Activated CD8-positive, alpha-beta memory T cell treated with anti-CD3 and anti-CD28 coated beads, Interleukin-2, amount 50 U/mL, for 24 hours (primary cell): ENCODE data around the gene ABCA12.
"Not testable (repeated sequence)": the region's sequence is repeated elsewhere in the genome, so short reads cannot be mapped to it uniquely, and the experiment has no call there.

Experiments used
- DNase-seq: peaks from one replicate; pipeline ENCODE4 v3.0.0-alpha.2; 2020; ENCODE audit errors: extremely low read depth

Gene ABCA12, protein sequence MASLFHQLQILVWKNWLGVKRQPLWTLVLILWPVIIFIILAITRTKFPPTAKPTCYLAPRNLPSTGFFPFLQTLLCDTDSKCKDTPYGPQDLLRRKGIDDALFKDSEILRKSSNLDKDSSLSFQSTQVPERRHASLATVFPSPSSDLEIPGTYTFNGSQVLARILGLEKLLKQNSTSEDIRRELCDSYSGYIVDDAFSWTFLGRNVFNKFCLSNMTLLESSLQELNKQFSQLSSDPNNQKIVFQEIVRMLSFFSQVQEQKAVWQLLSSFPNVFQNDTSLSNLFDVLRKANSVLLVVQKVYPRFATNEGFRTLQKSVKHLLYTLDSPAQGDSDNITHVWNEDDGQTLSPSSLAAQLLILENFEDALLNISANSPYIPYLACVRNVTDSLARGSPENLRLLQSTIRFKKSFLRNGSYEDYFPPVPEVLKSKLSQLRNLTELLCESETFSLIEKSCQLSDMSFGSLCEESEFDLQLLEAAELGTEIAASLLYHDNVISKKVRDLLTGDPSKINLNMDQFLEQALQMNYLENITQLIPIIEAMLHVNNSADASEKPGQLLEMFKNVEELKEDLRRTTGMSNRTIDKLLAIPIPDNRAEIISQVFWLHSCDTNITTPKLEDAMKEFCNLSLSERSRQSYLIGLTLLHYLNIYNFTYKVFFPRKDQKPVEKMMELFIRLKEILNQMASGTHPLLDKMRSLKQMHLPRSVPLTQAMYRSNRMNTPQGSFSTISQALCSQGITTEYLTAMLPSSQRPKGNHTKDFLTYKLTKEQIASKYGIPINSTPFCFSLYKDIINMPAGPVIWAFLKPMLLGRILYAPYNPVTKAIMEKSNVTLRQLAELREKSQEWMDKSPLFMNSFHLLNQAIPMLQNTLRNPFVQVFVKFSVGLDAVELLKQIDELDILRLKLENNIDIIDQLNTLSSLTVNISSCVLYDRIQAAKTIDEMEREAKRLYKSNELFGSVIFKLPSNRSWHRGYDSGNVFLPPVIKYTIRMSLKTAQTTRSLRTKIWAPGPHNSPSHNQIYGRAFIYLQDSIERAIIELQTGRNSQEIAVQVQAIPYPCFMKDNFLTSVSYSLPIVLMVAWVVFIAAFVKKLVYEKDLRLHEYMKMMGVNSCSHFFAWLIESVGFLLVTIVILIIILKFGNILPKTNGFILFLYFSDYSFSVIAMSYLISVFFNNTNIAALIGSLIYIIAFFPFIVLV (N-terminal part only)

DNA sequence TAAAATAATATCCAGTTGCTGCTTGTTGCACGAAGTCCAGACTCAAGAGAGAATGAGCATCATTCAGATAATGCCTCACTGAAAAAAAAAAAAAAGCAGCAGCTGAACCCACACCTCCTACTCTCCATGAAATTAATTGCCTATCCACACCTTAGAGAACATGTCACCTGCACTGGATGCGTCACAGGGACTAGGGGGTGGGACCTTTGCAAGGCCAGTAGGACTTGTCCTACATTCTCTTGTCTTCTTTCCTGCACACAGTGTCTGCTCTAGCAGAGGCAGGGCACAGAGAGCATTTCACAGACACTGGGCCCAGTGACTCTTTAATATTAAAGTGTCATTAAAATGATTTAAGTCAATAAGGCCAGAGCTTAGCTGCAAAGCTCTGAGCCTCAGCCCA is at the start of gene ABCA12:
ABCA12 (minus strand) TSS at position 148 of the 400 bp plus-strand sequence. CDS start 418 bp downstream, outside the sequence.
- DNase-seq: no peak

DNA sequence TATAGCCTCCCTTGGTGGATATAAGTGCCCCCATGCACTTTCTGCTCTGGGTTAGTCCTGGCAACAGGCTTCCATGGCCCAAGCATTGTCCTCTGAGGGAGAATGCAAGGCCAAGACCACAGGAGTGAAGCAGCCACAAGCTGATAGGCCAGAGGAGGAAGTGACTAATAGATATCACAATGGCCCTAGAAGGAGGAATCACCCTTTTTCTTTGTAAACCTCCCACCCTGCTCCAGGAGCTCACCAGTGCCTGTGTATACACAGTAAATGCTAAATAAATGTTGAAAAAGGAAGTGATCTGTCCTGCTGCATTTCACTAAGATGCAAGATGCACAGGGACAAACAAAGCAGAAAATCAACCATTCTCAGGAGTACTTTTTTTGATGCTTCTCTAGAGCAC is 49.7 kb upstream of the ABCA12 start:
- DNase-seq: no peak

DNA sequence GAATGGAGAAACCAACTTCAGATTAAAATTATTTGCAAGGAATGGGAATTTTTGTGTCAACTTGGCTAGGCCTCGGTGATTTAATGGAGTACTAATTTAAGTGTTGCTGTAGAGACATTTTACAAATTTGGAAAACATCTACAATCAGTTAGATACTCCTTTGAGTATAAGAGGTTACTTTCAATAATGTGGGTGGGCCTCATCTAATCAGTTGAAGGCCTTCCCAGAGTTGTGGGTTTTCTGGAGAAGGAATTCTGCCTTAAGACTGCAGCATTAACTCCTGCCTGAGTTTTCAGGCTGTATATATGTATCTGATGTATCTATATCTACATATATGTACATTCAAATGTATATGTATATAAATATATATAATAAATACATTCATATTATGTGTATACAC is 47.6 kb upstream of the ABCA12 start:
- no peak for DNase-seq

DNA sequence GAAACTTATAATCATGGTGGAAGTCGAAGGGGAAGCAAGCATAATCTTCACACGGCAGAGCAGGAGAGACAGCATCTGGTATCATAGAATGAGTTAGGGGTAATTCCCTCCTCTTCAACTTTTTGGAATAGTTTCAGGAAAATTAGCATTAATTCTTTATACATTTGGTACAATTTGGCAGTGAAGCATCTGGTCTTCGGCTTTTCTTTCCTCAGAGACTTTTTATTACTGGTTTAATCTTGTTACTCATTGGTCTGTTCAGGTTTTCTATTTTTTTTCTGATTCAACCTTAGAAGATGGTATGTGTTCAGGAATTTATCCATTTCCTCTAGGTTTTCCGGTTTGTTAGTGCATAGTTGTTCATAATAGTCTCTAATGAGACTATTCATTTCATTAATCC is 39.7 kb upstream of the ABCA12 start:
- DNase-seq: no peak

DNA sequence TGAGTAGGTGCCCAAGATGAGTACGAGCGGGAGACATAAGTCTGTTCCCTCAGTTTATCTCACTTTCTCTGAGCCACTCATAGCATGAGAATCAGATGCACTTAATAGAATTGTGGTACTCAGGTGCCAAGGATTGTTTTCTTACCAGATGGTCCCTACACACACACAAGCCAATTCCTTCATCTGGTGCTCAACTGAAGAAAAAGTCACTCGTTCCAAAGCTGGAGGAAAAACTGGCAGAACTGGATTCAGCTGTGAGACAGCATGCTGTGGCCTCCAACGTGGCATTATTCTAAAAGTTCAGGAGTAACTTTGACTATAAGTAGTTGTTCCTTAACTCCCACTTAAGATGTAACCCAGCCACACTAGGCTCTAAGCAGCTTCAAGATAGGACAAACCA is 33.4 kb upstream of the ABCA12 start:
- DNase-seq: no peak

DNA sequence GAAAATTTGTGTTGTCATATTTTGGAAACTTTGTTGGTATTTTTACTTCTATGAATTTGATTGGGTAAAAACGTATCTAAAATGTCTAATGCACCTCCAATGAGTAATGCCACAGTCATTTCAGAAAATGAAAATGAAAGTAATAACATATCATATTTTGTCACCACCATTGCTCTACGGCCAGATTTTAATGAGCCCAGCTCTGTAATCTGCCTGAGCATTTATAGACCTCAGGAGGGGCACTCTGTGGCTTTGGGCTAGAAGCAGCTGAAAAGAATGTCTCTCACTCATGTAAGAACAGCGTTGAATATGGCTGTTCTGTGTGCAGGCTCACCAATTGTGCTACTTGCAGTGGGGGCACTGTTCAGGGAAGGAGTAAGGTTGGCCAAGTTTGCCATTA is 32.7 kb upstream of the ABCA12 start:
- DNase-seq: no peak

DNA sequence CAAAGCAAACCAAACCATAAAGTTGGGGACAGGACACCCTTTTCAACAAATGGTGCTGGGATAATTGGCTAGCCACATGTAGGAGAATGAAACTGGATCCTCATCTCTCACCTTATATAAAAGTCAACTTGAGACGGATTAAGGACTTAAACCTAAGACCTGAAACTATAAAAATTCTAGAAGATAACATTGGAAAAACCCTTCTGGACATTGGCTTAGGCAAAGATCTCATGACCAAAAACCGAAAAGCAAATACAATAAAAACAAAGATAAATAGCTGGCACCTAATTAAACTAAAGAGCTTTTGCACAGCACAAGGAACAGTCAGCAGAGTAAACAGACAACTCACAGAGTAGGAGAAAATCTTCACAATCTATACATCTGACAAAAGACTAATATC is 28.1 kb upstream of the ABCA12 start:
- DNase-seq: not testable (repeated sequence)

DNA sequence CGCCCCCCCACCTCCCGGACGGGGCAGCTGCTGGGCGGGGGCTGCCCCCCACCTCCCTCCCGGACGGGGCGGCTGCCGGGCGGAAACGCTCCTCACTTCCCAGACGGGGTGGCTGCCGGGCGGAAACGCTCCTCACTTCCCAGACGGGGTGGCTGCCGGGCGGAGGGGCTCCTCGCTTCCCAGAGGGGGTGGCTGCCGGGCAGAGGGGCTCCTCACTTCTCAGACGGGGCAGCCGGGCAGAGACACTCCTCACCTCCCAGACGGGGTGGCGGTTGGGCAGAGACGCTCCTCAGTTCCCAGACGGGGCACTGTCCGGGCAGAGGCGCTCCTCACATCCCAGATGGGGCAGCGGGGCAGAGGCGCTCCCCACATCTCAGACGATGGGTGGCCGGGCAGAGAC is 24.9 kb upstream of the ABCA12 start:
- DNase-seq: not testable (repeated sequence)

DNA sequence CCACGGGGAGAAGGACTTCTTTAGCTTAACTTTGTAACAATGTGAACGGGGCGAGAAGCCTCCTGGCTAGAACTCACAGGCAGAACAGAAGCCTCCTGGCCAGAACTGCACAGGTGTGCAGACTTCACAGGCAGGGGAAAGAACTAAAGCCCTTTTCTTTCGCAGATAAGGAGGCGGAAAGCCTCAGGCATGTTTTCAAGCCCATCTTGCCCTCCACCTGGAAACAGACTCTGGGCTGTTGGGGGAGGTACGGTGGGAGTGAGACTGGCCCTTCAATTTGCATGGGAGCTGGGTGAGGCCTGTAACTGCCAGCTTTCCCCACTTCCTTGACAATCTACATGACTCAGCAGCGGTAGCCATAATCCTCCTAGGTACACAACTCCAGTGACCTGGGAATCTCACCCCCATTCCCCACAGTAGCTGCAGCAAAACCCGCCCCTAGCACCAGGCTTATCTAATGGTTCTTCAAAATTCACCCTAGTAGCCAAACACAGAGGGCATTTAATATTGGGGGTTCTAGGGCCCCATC is 22.9 kb upstream of the ABCA12 start:
- no peak for DNase-seq

DNA sequence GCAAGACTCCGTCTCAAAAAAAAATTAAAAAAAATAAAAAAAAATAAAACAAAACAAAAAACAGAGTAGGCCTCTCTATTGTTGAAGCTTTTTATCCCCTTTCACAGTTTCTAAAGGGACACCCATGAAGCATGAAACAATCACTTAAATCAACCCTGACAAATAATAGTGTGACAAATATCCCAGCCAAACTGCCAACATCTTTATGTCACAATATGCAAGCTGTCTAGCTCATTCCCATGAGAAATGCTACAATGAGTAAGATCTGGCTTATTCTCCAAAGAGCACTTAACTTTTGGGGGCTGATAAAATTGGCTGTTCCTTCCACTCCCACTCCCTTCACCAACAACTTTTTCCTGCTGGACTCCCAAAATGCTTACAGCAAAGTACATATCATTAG is 21.7 kb upstream of the ABCA12 start:
- DNase-seq: no peak

DNA sequence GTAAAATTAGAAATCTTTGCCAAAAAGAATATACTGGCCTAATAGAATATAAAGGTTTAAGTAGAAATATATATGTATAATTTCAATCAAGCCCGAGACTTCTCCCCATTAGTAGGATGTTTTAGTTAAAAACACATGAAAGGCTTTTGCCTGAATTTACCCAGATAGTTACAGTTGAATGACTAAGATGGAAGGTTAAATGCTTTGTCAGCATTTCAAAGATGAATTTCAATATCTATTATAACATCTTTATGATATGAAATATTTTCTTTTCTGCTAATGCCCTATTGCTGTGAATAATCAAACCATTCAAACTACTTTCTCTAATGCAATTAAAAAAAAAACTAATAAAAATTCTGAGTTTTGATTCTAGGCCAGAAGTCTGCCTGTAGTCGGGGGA is 18.0 kb upstream of the ABCA12 start:
- DNase-seq: no peak

DNA sequence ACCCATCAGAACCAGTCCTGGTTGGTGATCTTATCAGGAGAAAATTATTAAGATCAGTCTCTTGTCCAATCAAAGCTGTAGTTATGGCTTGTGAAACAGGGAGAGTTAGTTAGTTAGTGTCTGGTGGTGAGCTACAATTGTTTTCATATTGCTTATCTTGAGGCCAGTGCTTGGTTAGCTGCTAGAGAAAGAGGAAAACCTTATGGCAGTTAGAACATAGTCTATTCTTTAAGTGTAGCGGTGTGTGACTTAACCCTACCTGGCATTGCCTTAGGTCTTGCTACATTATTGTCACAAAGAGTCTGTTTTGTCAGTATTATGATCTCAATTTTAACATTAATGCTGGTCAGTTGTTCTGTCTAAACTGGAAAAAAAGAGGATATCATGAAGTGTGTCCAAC is 11.5 kb upstream of the ABCA12 start:
- DNase-seq: no peak

DNA sequence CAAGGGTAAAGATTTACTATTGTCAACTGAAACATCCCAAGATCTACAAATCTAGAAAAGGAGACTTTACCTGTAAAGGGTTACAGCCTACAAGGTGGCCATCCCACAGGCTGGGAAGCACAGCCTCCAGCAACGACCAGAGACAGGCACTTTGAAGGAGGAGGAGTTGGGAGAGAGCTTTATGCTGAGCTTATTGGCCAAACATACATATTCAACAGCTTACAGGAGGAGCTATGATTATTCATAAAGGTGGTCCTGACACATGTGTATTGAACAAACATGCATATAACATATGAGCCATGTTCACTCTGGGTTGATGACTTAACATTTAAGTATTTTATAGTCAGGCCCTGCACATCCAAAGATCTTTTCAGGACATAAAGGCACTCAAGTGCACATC is 11.1 kb upstream of the ABCA12 start:
- DNase-seq: no peak

DNA sequence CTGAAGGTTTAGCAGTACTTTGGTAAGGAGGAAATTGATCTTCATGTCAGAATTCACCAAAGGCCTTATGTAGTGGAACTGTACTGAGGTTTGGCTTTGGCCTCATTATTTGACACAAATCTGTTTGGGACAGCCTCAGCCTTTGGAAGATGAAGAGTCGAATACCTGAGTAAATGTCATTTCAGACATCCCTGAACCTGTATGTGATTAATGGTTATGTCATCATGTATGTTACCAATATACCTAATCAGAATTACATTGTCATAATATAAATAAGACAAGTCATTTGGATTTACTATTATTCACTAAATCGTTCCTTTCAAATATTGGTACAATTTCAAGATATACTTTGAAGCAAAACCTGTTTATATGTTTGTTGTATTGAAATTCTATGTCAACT is 10.6 kb upstream of the ABCA12 start:
- DNase-seq: no peak

DNA sequence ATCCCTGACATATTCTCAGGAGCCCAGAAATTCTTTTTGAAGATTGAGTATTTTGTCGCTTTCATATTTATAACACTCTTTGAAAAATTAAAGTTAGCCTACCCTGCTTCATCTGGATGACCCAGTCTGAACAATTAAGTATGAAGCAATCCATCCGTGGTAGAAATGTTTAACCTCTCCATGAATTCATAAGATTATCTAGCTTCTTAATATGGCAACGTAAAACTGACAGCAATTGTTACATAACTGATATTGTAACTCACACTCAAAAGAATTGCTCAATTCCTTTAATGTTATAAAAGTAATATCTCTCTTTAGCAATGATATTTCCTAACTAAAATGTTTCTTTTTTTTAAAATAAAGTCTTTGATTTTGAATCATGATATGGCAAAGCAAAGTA is 7.2 kb upstream of the ABCA12 start:
- DNase-seq: no peak

DNA sequence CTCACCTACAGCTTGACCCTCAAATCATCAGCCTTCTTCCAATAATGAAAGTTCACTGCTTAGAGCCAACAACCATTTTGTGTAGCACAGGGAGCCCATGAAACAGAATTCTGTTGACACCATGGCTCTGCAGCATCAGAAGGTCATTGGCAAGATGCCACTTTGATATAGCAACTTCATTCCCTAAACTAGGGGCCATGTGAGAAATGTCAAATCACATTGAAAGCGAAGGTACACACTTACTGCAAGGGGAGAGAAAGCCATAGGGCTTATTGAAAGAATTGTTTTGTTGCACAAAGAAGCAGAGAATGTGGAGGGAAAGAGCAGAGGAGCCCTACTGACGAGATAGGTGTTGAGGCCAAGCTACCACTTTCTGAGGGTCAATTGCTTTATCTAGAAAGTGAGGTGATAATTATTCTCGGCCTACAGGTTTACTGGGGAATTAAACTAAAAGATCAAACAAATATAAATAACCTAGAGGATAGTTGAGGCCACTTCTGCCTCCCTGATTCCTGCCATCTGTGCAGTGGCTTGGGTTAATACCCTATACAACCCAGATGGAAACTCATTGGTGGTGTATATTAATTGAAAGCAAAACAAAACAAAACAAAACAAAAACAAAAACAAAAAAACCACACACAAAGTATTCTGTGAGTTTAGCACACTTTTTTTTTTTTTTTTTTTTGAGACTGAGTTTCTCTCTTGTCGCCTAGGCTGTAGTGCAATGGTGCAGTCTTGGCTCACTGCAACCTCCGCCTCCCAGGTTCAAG is 5.9 kb upstream of the ABCA12 start:
- no peak for DNase-seq

DNA sequence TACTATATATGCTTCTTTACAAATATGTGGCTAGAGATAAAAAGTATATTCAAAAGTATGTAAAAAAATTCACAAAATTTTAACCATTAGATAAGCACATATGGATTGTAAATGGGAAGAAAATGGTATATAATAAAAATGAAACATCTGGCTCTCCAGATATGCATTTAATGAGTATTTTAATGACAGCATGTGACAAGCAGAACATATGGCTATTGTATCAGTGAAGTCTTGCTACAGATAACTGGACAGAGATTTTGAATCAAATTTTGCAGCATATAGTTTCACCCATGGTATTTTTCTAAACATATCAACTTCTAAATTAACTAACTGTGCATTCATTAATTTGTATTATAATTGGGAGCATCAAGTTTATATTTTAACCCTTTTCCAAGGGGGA is 5.0 kb upstream of the ABCA12 start:
- no peak for DNase-seq

DNA sequence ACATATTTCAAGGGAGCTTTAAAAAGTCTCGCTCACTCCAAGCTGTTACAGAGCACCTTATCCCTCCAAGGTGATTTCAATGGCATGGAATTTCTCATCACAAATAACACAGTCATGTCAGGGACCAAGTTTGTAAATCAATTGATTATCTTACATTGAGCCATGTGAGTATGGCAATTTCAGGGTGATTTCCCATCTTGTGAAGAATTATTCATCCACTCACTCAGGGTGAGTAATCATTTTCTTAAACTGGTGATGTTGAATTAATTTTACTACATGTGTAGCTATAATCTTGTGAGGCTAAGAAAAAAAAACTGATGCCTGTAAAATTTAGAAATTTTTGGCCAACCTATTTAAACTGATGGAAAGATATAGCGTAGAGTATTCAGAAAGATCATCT is 3.3 kb upstream of the ABCA12 start:
- DNase-seq: no peak

DNA sequence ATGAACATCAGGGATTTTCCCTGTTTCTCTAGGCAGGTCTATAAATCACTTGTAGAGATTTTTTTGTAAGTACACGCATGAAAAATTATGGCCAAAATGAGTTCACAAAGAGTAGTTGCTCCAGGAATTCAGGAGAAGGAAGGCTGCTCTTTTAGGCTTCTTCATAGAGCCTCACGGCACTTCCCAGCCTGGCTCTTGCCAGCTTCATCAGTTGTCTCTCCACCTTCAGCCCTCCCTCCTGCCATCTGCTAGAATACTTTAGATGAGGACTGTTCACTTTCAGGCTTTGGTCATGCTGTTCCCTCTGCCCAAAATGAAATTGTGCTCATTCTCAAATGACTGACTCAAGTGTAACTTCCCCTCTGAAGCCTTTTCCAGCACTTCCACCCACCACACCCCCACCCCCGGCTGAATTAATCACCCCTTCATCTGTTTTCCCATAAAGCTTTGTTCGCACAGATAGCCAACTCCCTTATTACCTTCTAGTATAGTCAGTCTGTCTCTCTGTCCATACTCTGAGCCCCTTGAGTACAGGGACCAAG is 1.8 kb upstream of the ABCA12 start:
- no peak for DNase-seq

DNA sequence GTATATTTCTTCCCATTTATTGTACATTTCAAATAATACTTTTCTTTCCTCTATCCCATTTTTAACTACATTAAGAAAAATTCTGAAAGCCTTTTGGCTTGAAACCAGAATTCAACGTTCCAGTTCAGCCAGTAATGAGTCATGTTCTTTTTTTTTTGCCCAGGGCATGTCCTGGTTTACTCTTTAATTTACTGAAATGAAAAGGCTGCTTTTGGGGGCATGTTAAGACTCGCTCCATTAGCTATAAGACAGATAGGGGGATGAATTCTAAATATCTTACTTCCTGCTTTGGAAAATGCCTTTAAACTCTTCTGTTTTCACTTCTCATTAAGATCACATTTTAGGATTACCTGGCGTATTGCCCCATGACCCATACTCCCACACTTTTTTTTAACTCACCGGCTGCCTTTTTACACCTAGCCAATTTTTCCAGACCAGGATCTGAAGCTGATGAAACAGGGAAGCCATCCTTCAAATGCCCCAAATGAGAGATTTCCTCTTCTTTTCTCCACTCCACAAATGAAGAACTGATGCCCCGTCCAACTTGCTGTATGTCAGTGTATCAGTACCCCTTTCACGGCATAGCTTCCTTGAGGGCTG is 585 bp downstream of the ABCA12 start:
- DNase-seq: no peak

DNA sequence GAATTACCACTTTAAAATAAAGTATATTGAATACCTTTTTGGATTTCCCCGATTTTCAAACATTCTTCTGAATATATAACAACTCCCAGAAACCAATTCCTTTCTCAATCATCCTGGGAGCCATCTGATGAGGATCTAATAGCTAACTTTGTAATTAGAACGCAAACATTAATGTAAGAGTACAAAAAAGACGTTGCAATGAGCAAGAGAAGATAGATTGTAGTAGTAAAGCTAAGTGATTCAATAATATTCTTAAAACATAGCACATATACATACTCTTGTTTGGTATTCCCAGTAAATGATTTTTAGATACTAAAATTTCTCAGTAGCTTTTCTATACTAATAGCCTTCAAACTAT is 1.1 kb downstream of the ABCA12 start:
- no peak for DNase-seq
